Measurements from ENCODE around the gene SUSD1. TPM values are rescaled to one million over a fixed set of nuclear protein-coding genes. Genes with fewer than 3 reads are reported as not detected.
"Not testable (repeated sequence)": the region's sequence is repeated elsewhere in the genome, so short reads cannot be mapped to it uniquely, and the experiment has no call there.

The SUSD1 gene
- total and polyA plus RNA-seq, 7 donors: 0.42 to 3.4 (median 1.7) TPM

DNA sequence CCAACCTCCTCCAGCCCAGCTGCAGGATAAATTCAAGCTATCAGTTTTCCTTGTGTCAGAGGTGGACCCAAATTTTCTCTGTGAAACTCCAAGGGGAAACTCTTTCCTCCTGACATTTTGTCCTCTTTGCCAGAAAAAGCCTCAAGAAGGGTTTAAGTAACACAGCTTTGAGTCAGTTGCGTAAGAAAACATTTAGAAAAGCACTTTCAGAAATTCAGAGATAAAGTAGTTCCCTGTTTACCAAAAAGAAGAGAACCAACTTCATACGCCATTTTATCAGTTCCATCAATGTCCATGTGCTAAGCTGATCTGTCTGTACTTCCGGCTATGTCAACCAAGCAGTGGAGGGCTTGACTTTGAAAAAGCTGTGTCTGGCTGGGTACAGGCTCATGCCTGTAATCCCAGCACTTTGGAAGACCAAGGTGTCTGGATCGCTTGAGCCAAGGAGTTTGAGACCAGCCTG is 19.9 kb upstream of the SUSD1 start:
- no peak for TF ChIP-seq CTCF (IDR thresholded peaks at IDR 0.05)
- intact Hi-C loops (cut with DNase I): no loop called here
- Histone ChIP-seq H3K9me3 (no peaks in the 10 kb centered on the region), H3K4me3 (no peak overlapping the region), H3K27me3 (ENCODE audit: insufficient read depth in 3 of 3, low read length in 2 of 3) (no peaks in the 10 kb centered on the region), H3K27ac (no peak overlapping the region), H3K36me3 (ENCODE audit: insufficient read depth in 1 of 2, low read depth in 1 of 2) (no peaks in the 10 kb centered on the region), H3K4me1 (no peaks in the 10 kb centered on the region)
- 74 to 86% (median 84%) methylated on average over 4 of the region's 4 CpGs for WGBS, 3 donors
- DNase-seq (no peak), ATAC-seq (peak in 1 of 4 donors; percentile 42)

- H3K36me3 ChIP-seq (ENCODE audit: insufficient read depth in 1 of 2, low read depth in 1 of 2): no peaks in the 10 kb centered on the region
- no peak for TF ChIP-seq CTCF (IDR thresholded peaks at IDR 0.05)
- H3K27ac ChIP-seq: peak overlapping the region; percentile 41
- no peak overlapping the region for H3K4me3 ChIP-seq
- DNase-seq: no peak
- WGBS, 3 donors: 64 to 73% (median 71%) methylated on average over 6 of the region's 6 CpGs
- no peaks in the 10 kb centered on the region for H3K27me3 ChIP-seq (ENCODE audit: insufficient read depth in 3 of 3, low read length in 2 of 3)
- intact Hi-C loops (cut with DNase I): no loop called here
- no peak for ATAC-seq
- no peaks in the 10 kb centered on the region for H3K4me1 ChIP-seq
- no peaks in the 10 kb centered on the region for H3K9me3 ChIP-seq
Observed at GRCh38 chr9:112193572-112194288, 18.6 kb upstream of the SUSD1 start.

DNA sequence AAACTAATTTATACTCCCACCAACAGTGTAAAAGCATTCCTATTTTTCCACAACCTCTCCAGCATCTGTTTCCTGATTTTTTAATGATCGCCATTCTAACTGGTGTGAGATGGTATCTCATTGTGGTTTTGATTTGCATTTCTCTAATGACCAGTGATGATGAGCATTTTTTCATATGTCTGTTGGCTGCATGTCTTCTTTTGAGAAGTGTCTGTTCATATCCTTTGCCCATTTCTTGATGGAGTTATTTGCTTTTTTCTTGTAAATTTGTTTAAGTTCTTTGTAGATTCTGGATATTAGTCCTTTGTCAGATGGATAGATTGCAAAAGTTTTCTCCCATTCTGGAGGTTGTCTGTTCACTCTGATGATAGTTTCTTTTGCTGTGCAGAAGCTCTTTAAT is 15.2 kb upstream of the SUSD1 start:
- H3K27ac ChIP-seq; DNase-seq; H3K36me3 ChIP-seq (ENCODE audit: insufficient read depth in 1 of 2, low read depth in 1 of 2); intact Hi-C loops (cut with DNase I); H3K27me3 ChIP-seq (ENCODE audit: insufficient read depth in 3 of 3, low read length in 2 of 3); H3K9me3 ChIP-seq; H3K4me3 ChIP-seq; ATAC-seq; H3K4me1 ChIP-seq: not testable (repeated sequence)
- 96 to 100% (median 100%) methylated on average over 1 of the region's 1 CpG for WGBS, 3 donors

DNA sequence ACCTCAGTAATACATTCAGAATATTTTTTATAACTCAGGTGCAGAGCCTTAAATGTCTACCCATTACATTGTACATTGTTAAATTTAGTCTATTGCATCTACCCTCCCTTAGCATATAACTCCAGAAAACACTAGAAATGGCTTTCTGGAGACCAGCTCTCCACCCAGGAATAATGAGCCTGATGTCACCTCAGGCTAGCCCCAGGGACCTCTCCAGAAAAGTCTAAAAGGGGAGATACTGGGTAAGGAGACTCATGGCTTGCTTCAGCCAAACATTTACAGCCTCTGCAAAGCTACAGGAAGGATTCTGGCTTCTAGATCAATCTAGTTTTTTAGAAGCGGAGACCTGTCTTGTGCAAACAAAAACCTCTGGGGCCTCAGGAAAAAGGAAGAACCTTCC is 13.8 kb upstream of the SUSD1 start:
- Histone ChIP-seq H3K27me3 (ENCODE audit: insufficient read depth in 3 of 3, low read length in 2 of 3) (no peaks in the 10 kb centered on the region), H3K36me3 (ENCODE audit: insufficient read depth in 1 of 2, low read depth in 1 of 2) (no peaks in the 10 kb centered on the region), H3K9me3 (no peaks in the 10 kb centered on the region), H3K27ac (no peak overlapping the region), H3K4me3 (no peak overlapping the region), H3K4me1 (no peaks in the 10 kb centered on the region)
- no peak for TF ChIP-seq CTCF (IDR thresholded peaks at IDR 0.05)
- ATAC-seq: no peak
- WGBS, 3 donors: 85 to 98% (median 92%) methylated on average over 1 of the region's 1 CpG
- no peak for DNase-seq
- intact Hi-C loops (cut with DNase I): no loop called here

DNA sequence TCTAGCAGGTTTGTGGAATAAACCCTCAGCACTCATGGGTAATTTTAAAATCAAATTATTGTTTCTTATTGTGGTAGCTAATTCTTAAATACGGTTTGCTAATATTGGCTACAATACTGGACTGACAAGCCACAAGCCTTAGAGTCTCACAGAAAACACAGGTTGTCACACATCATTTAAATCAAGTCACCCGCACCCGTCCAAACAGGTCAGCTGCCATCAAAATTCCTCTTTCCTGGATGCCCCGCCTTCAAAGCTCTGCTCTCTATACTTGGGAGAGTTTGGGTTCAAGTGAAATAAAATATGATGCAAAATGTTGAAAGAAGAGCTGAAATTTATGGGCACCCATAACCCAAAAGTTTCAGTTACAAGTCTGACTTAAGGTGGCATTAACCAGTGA is 12.3 kb upstream of the SUSD1 start:
- no peak for DNase-seq
- no peak overlapping the region for H3K27ac ChIP-seq
- 48 to 67% (median 49%) methylated on average over 4 of the region's 4 CpGs for WGBS, 3 donors
- no peak overlapping the region for H3K4me3 ChIP-seq
- TF ChIP-seq CTCF (IDR thresholded peaks at IDR 0.05): no peak
- no peaks in the 10 kb centered on the region for H3K9me3 ChIP-seq
- intact Hi-C loops (cut with DNase I): no loop called here
- no peak for ATAC-seq
- no peaks in the 10 kb centered on the region for H3K27me3 ChIP-seq (ENCODE audit: insufficient read depth in 3 of 3, low read length in 2 of 3)
- H3K36me3 ChIP-seq (ENCODE audit: insufficient read depth in 1 of 2, low read depth in 1 of 2): no peaks in the 10 kb centered on the region
- no peaks in the 10 kb centered on the region for H3K4me1 ChIP-seq
